HepG2 (cell line): ENCODE measurements around the gene CACNA1I. TPM values are rescaled to one million over a fixed set of nuclear protein-coding genes. Genes with fewer than 3 reads are reported as not detected.

Source experiments
- ATAC-seq: fragments of 200-7000 bp; cut with Tn5 transposase; 3 replicates; pipeline ENCODE4 v1.9.1; 2020; ENCODE audit warnings: mild to moderate bottlenecking, moderate library complexity
- BruUV-seq: library from RNA; stranded (reverse); fragments of 400-500 nt; replicated peaks from 2 replicates; lab custom pipeline; 2021; lab: Mats Ljungman, UMichigan
- CTCF ChIA-PET: fragments of 300-600 bp; formaldehyde crosslinking; extraction: SDS; loops from one replicate; lab custom pipeline; 2021; ENCODE audit warnings: low total read pairs, inconsistent platforms, low intra/inter-chr PET ratio; lab: Yijun Ruan, JAX
- POLR2A ChIA-PET: fragments of 350-600 bp; sonication (Branson Sonifier 250); formaldehyde crosslinking; loops from one replicate; lab custom pipeline; 2020; ENCODE audit warnings: antibody characterized with exemption, inconsistent platforms; lab: Yijun Ruan, JAX
- DNase-seq: peaks from one replicate; pipeline ENCODE4 v3.0.0-alpha.2; 2015; ENCODE audit warnings: low spot score
- FAIRE-seq: peaks from 3 replicates; lab custom pipeline; 2011; peaks lifted over from hg19 to GRCh38; lab: Jason Lieb, UNC
- H2AFZ ChIP-seq: one replicate; pipeline ENCODE4 v1.6.1; 2011; ENCODE audit warnings: low read length, inconsistent platforms
- H3K27ac ChIP-seq: fragments of 300-600 bp; 3 replicates; pipeline ENCODE4 v1.8.0; 2011; ENCODE audit warnings: mixed run types, mild to moderate bottlenecking, mixed read lengths, low read length, inconsistent platforms; ENCODE audit not compliant: insufficient read depth; ENCODE audit errors: extremely low read length
- H3K27me3 ChIP-seq, 2 experiments: fragments of 200-600 bp in 1 of 2; 2 replicates in 1 of 2; 3 replicates in 1 of 2; pipeline versions ENCODE4 v1.6.0 to v1.8.0; 2011; ENCODE audit warnings: low read length in 2 of 2, mild to moderate bottlenecking in 2 of 2, moderate library complexity in 2 of 2, inconsistent platforms in 1 of 2; ENCODE audit not compliant: insufficient read depth in 2 of 2, control insufficient read depth in 1 of 2
- H3K36me3 ChIP-seq, 2 experiments: fragments of 200-600 bp in 1 of 2; replicated peaks in 1 of 2; 2 replicates in 1 of 2; 3 replicates in 1 of 2; pipeline versions ENCODE4 v1.5.1 to v1.8.0; 2011; ENCODE audit warnings: low read length in 2 of 2, inconsistent platforms in 1 of 2; ENCODE audit not compliant: insufficient read depth in 2 of 2, control insufficient read depth in 1 of 2
- H3K4me1 ChIP-seq: 2 replicates; pipeline ENCODE4 v1.5.1; 2012; ENCODE audit warnings: low read length, inconsistent platforms; ENCODE audit not compliant: insufficient read depth
- H3K4me2 ChIP-seq: 2 replicates; pipeline ENCODE4 v1.6.0; 2011; ENCODE audit warnings: low read depth, low read length, inconsistent platforms
- H3K4me3 ChIP-seq, 3 experiments: fragments of 200-600 bp in 1 of 3; sonication (generic), shearing (Covaris generic) in 1 of 3; replicated peaks in 1 of 3; 2 replicates each; pipeline ENCODE4 v1.5.1; 2011 to 2016; ENCODE audit warnings: low read length in 3 of 3, inconsistent platforms in 2 of 3, low read depth in 2 of 3, mild to moderate bottlenecking in 2 of 3, control low read depth in 1 of 3, mixed read lengths in 1 of 3; ENCODE audit not compliant: insufficient read depth in 1 of 3
- H3K79me2 ChIP-seq: one replicate; pipeline ENCODE4 v1.6.1; 2011; ENCODE audit warnings: low read length, inconsistent platforms; ENCODE audit not compliant: insufficient read depth
- H3K9ac ChIP-seq: 2 replicates; pipeline ENCODE4 v1.6.0; 2011; ENCODE audit warnings: mild to moderate bottlenecking, low read depth, low read length, inconsistent platforms; ENCODE audit not compliant: insufficient read depth
- H3K9me3 ChIP-seq: 2 replicates; pipeline ENCODE4 v1.5.1; 2012; ENCODE audit warnings: mild to moderate bottlenecking, low read length
- H4K20me1 ChIP-seq: 2 replicates; pipeline ENCODE4 v1.6.0; 2011; ENCODE audit warnings: inconsistent platforms, mild to moderate bottlenecking, low read length, moderate library complexity; ENCODE audit not compliant: insufficient read depth
- CENPT ChIP-seq: sonication (generic); formaldehyde crosslinking; IDR thresholded peaks from 2 replicates; pipeline ENCODE4 v1.8.0; 2022; ENCODE audit warnings: low read depth, mild to moderate bottlenecking, moderate library complexity, missing genetic modification reagents
- HMGA1 ChIP-seq: sonication (generic); formaldehyde crosslinking; conservative IDR thresholded peaks from 2 replicates; pipeline ENCODE4 v1.4.0; 2020; ENCODE audit warnings: missing genetic modification reagents
- KDM5B ChIP-seq: sonication (generic); formaldehyde crosslinking; IDR thresholded peaks from 2 replicates; pipeline ENCODE4 v1.4.0; 2020; ENCODE audit warnings: missing genetic modification reagents, mild to moderate bottlenecking, borderline replicate concordance
- KMT2B ChIP-seq: IDR thresholded peaks from 2 replicates; pipeline ENCODE4 v1.6.1; 2016; ENCODE audit warnings: missing genetic modification reagents, missing compliant biosample characterization
- NBN ChIP-seq: fragments of 450-650 bp; conservative IDR thresholded peaks from 2 replicates; pipeline ENCODE4 v1.6.1; 2017
- PRMT3 ChIP-seq: sonication (generic); formaldehyde crosslinking; IDR thresholded peaks from 2 replicates; pipeline ENCODE4 v1.8.1; 2022; ENCODE audit warnings: low read depth, mild to moderate bottlenecking, moderate library complexity, missing genetic modification reagents, borderline replicate concordance
- SCMH1 ChIP-seq: sonication (generic); formaldehyde crosslinking; IDR thresholded peaks from 2 replicates; pipeline ENCODE4 v1.9.0; 2021; ENCODE audit warnings: missing genetic modification reagents, mild to moderate bottlenecking, borderline replicate concordance
- U2AF1 ChIP-seq: fragments of 200-400 bp; formaldehyde crosslinking; optimal IDR thresholded peaks from 2 replicates; pipeline ENCODE3; 2017; ENCODE audit warnings: mild to moderate bottlenecking, low read depth, low read length
- ZBTB7B ChIP-seq: sonication (generic); formaldehyde crosslinking; IDR thresholded peaks from 2 replicates; pipeline ENCODE4 v1.4.0; 2020; ENCODE audit warnings: missing genetic modification reagents
- ZFP36 ChIP-seq: fragments of 150-350 bp; IDR thresholded peaks from 2 replicates; pipeline ENCODE4 v1.6.1; 2018; ENCODE audit warnings: borderline replicate concordance, low read length, low read depth; ENCODE audit not compliant: partially characterized antibody
- ZNF335 ChIP-seq: sonication (generic); formaldehyde crosslinking; IDR thresholded peaks from 2 replicates; pipeline ENCODE4 v1.4.0; 2020; ENCODE audit warnings: missing genetic modification reagents
- ZNF562 ChIP-seq: sonication (generic); formaldehyde crosslinking; IDR thresholded peaks from 2 replicates; pipeline ENCODE4 v1.8.0; 2022; ENCODE audit warnings: missing genetic modification reagents, borderline replicate concordance
- ZNF570 ChIP-seq: sonication (generic); formaldehyde crosslinking; IDR thresholded peaks from 2 replicates; pipeline ENCODE4 v1.4.0; 2020; ENCODE audit warnings: mild to moderate bottlenecking, missing genetic modification reagents, borderline replicate concordance
- ZSCAN31 ChIP-seq: sonication (generic); formaldehyde crosslinking; IDR thresholded peaks from 2 replicates; pipeline ENCODE4 v1.5.0; 2020; ENCODE audit warnings: low read depth, mild to moderate bottlenecking, missing genetic modification reagents
- WGBS: methylation state at CpG from one replicate; pipeline ENCODE4 v1.1.6; 2017; ENCODE audit warnings: low lambda C conversion rate; 5-methylcytosine and 5-hydroxymethylcytosine counted together
- in situ Hi-C: cut with HindIII; loops from 2 replicates; pipeline ENCODE4 v1.10.0; 2017; ENCODE audit warnings: low pct_unique_long_range_greater_than_20kb; ENCODE audit not compliant: extremely low pct_ligation_motif_present
- intact Hi-C: fragments of 100-400 bp; cut with micrococcal nuclease; formaldehyde crosslinking; loops from one replicate; pipeline ENCODE4 v1.10.0; 2022; ENCODE audit not compliant: unreplicated experiment
- polyA plus RNA-seq, 8 experiments: library from polyadenylated mRNA; depleted of rRNA in 3 of 8; stranded (reverse) in 7 of 8; unstranded in 1 of 8; fragments of >200 nt; fragmentation: Illumina TruSeq in 4 of 8; extraction: Trizol in 4 of 8; gene quantifications; 2 replicates each; pipeline versions ENCODE4 v1.2.1 to v1.2.3, GENCODE V29; 2011 to 2016; ENCODE audit warnings: low read depth in 4 of 8, missing spikeins in 1 of 8, mixed read lengths in 1 of 8; ENCODE audit not compliant: insufficient read depth in 1 of 8
- total RNA-seq, 5 experiments: library from RNA; depleted of rRNA; stranded (reverse); fragments of >200 nt; fragmentation: Illumina TruSeq; extraction: Trizol; gene quantifications; 2 replicates each; pipeline ENCODE4 v1.2.3, GENCODE V29; 2016; ENCODE audit warnings: low read depth in 1 of 5
- TF ChIP-seq, protein P1 (sequence below): sonication (generic); formaldehyde crosslinking; IDR thresholded peaks from 2 replicates; pipeline ENCODE4 v1.5.0; 2020; ENCODE audit warnings: missing genetic modification reagents
- TF ChIP-seq, protein P2 (sequence below): sonication (generic); formaldehyde crosslinking; IDR thresholded peaks from 2 replicates; pipeline ENCODE4 v1.5.1; 2020; ENCODE audit warnings: missing genetic modification reagents, mild to moderate bottlenecking, borderline replicate concordance

The CACNA1I gene
- total and polyA plus RNA-seq, 2 of the 13 experiments (the other 11 are each of a cell fraction or from before 2014, with no cell fraction given), result not detected

DNA sequence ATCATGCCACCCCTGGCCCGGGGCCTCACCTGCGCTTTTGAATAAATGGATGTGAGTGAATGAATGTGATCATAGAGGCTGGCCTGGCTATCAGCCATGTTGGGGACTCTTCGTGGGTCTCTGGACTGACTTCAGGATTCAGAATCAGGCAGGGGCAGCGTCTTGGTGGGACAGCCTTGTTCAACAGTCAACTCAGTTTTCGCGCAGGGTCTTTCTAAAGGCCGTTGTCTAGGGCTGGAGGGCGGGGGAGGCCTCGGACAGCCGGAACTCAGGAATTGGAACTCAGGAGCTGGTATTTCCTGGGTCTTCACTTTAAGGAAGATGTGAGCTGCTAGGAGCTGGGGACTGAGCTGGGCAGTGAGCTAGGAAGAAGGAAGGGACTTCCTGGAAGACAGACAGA is 146.0 kb downstream of the CACNA1I start:
- in situ Hi-C loops, result loop anchor here (10.0 kb wide), 1 partner anchor 58 kb away; no protein-coding TSS in a partner anchor
- Histone ChIP-seq H3K9me3 (no peaks in the 10 kb centered on the region), H3K27ac (no peak overlapping the region), H2AFZ (no peak overlapping the region), H3K79me2 (no peaks in the 10 kb centered on the region), H3K4me3 (no peak overlapping the region), H3K9ac (no peak overlapping the region), H3K27me3 (peaks cover 2 to 54% of the 10 kb centered on the region in 2 experiments; a peak in 4 of 5 replicates), H3K4me2 (no peak overlapping the region), H3K4me1 (peaks cover 8% of the 10 kb centered on the region; the same call in 1 of the 2 replicates), H3K36me3 (no peaks in the 10 kb centered on the region), H4K20me1 (no peaks in the 10 kb centered on the region)
- WGBS, result 53% methylated on average over 3 of the region's 10 CpGs
- no peak for TF ChIP-seq U2AF1
- TF ChIP-seq ZSCAN31 (CRISPR knock-in tag), result no peak
- TF ChIP-seq, protein P1, sequence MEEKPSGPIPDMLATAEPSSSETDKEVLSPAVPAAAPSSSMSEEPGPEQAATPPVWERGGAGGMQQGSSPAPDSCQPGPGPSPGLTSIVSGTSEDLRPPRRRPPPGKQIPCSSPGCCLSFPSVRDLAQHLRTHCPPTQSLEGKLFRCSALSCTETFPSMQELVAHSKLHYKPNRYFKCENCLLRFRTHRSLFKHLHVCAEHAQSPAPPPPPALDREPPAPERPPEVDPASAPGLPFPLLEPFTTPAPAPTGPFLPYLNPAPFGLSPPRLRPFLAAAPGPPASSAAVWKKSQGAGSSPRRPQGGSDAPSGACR (CRISPR knock-in tag), result no peak
- no peak for TF ChIP-seq ZBTB7B (CRISPR knock-in tag)
- TF ChIP-seq, protein P2, sequence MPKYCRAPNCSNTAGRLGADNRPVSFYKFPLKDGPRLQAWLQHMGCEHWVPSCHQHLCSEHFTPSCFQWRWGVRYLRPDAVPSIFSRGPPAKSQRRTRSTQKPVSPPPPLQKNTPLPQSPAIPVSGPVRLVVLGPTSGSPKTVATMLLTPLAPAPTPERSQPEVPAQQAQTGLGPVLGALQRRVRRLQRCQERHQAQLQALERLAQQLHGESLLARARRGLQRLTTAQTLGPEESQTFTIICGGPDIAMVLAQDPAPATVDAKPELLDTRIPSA, result no peak
- TF ChIP-seq CENPT (CRISPR knock-in tag), result no peak
- TF ChIP-seq ZNF562, result no peak
- TF ChIP-seq KMT2B (CRISPR knock-in tag), result no peak
- no peak for TF ChIP-seq KDM5B (CRISPR knock-in tag)
- TF ChIP-seq ZFP36, result no peak
- no peak for TF ChIP-seq HMGA1 (CRISPR knock-in tag)
- TF ChIP-seq ZNF335 (CRISPR knock-in tag), result no peak
- TF ChIP-seq SCMH1, result no peak
- TF ChIP-seq NBN, result no peak
- no peak for TF ChIP-seq ZNF570
- TF ChIP-seq PRMT3 (CRISPR knock-in tag), result no peak
- ChIA-PET POLR2A (no interaction called here), CTCF (no interaction called here)
- no peak for FAIRE-seq
- intact Hi-C loops, result no loop called here
- no TSS peak for BruUV-seq
- no peak for ATAC-seq
- no peak for DNase-seq
